Gastroesophageal sphincter (tissue), 3 donors: ENCODE data around the gene COX7A2.
A peak's percentile ranks its signal among the peaks of the same experiment; 100 is the strongest.

Experiments
- EP300 ChIP-seq: sonication (generic); formaldehyde crosslinking; IDR thresholded peaks from one replicate; pipeline ENCODE4 v1.6.1; 2017; ENCODE audit warnings: antibody characterized with exemption, mild to moderate bottlenecking
- POLR2AphosphoS5 ChIP-seq: sonication (generic); formaldehyde crosslinking; IDR thresholded peaks from one replicate; pipeline ENCODE4 v1.6.1; 2017; ENCODE audit warnings: antibody characterized with exemption
- TF ChIP-seq, protein P1 (sequence below), 4 experiments: fragments of 200-600 bp in 2 of 4; fragments of 450-650 bp in 2 of 4; sonication (generic) in 1 of 4; IDR thresholded peaks; one replicate each; pipeline ENCODE4 v1.5.1; 2017 to 2019; ENCODE audit warnings: antibody characterized with exemption in 4 of 4, mild to moderate bottlenecking in 2 of 4, moderate library complexity in 2 of 4

DNA sequence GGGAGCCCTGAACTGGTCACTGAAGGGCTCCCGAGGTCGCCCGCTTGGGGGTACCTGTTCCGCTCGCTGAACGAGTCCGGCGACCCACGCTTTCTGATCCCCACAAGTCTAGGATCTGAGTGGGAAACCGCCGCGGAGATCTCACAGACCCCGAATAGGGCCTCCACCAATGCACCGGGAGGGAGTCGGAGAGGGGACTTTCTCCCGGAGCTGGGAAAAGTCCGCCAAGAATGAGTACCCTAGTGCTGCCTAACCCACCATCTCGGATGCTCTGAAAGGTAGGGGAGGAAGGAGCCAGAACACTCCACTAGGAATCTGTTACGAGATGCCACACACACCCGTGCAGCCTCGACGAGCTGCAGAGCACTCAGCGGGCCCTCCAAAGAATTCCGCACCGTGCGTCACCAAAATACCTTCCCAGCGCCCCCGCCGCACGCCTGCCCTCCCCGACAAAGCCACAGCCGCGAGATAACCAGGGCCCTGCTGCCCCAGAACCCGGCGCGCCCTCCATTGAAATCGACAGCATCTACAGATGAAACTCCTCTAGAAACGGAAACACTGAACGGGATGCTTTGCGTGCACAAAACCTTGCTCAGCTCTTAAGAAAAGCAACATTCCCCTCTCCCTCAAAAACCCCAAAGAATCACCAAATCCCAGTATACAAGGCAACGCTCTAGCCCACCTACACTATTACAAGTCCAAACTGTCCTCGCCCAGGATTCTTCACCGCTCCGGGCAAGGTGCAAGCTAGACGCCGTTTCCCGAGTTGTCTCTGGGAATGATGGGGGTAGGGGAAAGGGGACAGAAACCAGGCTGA is 38.4 kb downstream of the COX7A2 start:
- TF ChIP-seq POLR2AphosphoS5 (peak; percentile 21), EP300 (no peak)
- TF ChIP-seq, protein P1, sequence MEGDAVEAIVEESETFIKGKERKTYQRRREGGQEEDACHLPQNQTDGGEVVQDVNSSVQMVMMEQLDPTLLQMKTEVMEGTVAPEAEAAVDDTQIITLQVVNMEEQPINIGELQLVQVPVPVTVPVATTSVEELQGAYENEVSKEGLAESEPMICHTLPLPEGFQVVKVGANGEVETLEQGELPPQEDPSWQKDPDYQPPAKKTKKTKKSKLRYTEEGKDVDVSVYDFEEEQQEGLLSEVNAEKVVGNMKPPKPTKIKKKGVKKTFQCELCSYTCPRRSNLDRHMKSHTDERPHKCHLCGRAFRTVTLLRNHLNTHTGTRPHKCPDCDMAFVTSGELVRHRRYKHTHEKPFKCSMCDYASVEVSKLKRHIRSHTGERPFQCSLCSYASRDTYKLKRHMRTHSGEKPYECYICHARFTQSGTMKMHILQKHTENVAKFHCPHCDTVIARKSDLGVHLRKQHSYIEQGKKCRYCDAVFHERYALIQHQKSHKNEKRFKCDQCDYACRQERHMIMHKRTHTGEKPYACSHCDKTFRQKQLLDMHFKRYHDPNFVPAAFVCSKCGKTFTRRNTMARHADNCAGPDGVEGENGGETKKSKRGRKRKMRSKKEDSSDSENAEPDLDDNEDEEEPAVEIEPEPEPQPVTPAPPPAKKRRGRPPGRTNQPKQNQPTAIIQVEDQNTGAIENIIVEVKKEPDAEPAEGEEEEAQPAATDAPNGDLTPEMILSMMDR (IDR thresholded peaks at IDR 0.05), result no peak
